NCI-H1694 treated with DMSO at 0.1 percent for 48 hours (cell line): Measurements from ENCODE around the gene DPP4.

Experiments used
- DNase-seq: peaks from one replicate; lab custom pipeline; 2025; lab: John Stamatoyannopoulos, UW

DPP4 gene

DNA sequence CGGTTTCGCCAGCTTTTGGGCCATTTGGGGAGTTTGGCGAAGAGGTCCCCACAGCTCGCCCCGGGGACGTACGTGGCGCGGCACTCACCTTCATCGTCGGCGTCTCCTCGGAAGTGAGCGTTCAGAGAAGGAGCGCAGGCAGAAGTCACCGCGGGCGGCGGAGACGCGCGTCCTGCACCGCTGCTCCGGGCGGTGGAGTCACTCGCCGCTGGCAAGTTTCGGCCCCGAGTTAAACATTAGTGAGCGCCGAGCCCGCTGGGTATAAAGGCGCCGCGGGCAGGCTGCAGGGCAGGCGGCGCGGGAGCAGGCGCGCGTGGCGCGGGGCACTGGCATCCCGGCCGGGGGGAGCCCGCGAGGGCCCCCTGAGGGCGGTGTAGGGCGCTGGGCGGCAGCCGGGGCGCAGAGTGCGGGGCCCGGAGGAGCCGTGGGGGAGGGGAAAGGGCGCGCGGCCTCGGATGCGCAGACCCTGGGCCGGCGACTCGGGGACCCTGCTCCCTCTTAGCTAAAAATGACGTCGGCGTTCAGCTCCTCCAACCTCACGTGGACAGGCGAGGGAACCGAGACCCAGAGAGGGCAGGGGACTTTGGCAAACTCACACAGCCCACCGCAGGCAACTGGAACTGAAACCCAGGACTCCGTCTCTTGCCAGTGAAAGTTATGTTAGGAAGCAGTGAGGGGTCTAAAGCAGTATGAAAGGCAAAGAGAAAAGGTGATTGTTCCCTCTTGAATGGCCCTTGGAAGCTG lies at the start of gene DPP4:
Gene DPP4 (minus strand): TSS at position 328 of the 744 bp plus-strand sequence. CDS start 234 bp downstream, at position 94.
- no peak for DNase-seq

DNA sequence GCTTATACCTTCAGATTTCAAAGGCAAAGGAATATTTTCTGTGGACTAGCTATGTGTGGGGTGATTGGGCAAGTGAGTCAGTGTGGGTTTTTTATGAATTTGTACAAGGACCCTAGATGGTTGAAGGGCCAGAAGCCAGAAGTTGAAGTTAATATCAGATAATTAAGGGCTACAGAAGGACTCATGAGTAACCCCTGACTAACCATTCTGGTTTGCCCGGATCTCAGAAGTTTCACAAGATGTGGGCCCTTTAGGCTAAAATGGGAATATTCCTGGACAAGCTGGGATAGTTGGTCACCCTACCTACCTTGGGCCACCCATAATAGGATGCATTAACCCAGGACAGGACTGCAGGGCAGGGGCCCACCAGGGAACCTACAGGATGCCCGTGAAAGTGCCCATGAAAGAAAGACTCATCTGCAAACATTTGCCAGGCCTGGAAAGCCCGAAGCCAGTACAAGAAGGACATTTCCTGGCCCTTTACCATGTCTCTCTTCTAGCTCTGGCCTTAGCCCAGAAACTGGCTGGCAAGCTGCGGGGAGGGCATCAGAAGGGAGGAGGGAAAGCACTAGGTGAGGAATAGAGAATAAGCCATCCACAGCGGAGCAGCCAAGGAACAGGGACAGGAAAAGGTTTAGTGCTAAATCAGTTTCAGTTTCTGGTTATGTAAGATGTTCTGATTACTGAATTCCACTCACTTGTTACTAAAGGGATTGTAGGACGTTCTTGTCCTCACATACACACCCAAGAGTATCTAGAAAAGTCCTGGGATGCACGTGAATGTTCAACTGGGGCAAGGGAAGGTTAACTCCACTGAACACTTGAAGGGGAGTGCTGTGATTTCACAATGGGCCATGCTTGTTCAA lies 44.4 kb upstream of the DPP4 start:
- DNase-seq, result no peak

DNA sequence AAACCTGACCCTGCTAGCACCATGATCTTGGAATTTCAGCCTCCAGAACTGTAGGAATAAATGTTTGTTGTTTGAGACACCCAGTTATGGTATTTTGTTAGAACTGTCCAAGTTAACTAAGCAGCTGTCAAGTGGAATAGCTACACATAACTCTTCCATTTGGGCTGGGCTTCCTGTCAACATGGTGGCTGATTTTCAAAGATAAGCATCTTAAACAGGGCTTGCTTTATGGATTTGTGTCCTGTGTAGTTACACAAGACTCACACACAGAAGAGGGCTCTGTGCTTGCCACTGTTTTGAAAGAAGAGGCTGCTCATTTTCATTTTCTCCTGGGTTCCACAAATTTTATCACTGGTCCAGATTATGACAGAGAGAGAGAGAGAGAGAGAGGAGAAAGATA lies 42.3 kb upstream of the DPP4 start:
- DNase-seq, result no peak

DNA sequence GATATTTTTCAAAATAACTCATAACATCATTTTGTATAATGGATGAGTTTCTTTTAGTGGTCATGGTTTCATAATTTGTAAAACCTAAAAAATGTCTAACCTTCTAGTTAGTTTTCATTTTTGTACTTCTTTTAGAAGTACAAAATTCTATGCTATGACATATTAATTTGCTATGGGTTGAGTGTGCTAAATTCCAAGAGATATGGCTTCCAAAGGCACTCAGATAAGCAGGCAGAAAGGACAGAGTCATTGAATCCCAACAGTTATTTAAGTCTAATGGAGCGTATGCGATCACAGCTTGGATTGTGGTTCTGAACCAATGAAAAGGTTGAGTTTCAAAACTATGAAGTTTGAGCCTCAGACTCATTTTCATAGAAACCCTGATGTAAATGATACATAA lies 41.1 kb upstream of the DPP4 start:
- DNase-seq, result no peak

DNA sequence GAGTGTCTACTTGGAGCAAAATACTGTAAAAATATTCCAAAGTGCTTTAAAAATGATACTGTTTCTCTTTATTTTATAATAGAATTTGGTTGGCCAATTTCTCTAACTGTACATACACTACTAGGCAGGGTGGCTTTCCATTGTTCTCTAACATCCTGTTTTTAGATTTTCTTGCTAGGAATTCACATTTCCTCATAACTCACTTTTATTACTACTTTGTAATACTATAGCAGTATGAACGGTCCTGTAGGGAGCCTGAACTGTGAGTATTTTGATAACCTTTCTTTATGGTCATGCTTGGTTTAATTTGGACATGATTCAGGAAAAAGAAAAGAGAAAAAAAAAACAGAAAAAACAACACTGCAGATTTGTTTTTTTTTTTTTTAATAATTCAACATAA lies 40.3 kb upstream of the DPP4 start:
- no peak for DNase-seq

DNA sequence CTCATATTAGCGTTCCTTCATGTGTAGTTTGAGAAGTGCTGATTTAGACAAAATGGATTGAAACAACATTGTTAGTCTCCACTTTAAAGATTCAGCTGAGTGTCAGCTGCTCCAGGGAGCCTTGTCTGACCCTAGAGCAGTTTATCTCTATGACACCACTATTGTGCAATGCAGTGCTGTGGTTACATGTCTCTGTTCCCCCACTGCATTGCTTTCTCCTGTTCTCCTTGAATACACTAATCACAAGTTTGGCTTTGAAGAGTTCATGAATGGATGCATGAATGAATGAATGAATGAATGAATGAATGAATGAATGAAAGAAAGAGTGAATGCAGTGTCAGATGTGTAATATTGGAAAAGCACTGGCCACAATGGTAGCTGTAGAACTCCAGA lies 39.8 kb upstream of the DPP4 start:
- no peak for DNase-seq

DNA sequence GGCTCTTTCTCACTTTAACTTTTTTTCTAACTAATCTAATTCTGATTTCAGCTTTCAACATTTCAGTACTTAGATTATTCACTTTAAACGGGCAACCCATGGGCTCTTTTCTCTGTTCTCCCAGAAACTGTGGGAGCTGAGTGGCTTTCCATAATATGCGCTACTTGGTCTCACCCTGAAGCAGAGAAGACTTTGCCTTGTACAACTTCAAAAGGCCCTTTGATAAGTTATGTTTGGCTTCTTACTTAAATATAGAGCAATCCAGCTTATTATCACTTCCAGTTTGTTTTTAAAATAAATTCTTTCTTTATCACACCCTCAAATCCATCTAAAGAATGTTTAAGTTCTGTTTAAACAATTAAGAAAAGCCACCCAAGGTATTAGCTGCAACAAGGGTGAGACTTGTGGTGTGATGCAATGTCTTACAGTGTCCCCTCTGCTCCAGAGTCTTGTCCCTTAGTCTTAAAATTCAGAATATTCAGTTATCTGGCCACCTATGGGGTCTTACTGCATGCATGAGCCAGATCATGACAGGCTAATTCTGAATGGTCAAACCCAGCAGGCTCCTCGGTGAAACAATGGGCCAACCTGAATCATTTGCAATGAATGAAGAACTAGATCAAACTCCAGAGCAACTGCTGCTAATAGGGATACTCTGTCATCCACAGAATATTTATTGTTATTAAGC lies 39.2 kb upstream of the DPP4 start:
- DNase-seq, result no peak

DNA sequence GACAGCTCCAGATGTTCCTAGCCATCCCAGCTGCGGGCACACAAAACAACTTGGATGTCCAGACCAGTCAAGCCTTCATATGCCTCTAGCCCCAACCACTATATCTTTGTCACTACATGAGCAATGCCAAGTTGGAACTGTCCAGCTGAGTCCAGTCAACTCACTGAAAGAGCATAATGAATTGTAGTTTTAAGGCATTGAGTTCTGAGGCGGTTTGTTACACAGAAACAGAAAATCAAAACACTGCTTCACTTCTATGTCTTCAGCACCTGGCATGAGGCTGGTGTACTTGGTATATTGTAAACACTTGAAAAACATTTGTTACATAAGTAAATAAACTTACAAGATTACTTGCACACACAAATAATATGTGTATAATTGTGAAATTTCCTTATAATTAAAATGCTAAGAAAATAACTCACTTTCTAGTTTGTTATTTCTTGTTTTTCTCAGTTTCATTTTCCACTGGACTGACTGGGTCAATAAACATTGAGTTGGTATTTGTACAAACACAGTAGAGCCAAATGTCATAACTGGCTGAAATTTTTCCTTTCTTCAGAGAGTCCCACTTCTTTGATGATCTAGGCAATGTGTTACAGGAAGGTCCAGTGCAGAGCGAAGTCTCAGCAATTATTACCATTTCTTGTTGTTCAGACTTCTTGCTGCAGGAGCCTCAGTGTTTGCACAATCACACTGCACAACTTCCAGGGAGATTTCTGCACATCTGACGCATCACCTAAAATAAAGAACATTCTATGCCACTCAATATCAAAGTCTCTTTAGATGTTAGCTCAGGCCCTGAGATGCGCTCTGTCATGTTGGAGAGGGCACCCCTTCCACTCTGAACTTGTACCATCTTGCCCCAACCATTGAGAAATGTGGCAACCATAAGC lies 38.2 kb upstream of the DPP4 start:
- no peak for DNase-seq

DNA sequence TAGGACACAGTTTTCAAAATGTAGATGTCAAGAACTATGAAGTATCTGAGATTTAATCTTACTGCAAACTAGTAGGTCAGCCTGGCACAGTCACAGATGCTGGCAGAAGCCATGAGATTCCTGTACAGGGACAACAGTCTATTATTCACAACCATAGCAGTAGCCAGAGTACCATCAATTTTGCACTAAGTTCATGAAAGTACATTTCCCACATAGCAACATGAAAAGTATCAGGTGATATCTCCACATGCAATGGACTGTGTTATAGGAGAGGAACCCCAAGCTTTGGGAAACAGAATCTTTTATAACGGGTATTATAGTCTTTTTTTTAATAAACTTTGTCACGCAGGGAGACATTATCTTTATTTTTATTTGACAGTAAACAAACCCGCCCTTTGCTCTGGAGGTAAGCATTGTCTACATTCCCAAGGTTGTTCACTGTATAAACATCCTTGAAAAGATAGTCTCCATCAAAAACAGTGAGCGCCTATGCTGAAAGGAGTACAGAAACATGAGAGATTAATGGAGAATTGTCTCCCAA lies 33.4 kb upstream of the DPP4 start:
- DNase-seq, result no peak

DNA sequence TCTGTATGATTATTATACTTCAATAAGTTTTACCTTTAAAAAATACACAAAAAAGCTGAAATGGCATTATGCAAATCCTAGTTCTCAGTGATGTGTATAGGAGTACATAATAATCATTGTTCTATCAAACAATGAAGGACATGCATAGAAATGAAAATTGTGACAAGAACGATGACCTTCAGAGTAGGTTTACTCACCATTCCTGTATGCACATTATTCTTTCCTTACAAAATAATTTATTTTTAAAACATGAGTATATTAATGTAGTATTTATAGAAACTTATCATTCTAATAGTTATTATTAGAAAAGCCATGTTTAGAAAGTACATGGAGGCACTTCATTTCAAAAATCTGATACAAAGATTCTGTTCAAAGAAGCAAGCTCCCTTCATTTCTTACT lies 32.7 kb upstream of the DPP4 start:
- no peak for DNase-seq

DNA sequence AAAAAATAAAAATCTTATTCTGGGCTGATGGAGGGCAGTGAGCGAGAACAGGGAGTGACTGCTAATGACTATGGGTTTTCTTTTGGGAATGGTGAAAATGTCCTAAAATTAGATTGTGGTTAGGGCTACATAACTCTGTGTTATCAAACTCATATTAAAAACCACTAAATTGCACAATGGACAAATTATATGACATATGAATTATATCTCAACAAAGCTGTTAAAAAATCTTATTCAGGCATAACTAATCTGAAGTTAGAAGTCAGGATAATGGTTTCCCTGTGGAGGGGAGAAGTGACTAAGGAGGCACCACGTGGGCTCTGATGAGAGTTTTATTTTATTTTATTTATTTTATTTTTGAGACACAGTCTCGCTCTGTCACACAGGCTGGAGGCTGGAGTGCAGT lies 32.1 kb upstream of the DPP4 start:
- DNase-seq, result no peak

DNA sequence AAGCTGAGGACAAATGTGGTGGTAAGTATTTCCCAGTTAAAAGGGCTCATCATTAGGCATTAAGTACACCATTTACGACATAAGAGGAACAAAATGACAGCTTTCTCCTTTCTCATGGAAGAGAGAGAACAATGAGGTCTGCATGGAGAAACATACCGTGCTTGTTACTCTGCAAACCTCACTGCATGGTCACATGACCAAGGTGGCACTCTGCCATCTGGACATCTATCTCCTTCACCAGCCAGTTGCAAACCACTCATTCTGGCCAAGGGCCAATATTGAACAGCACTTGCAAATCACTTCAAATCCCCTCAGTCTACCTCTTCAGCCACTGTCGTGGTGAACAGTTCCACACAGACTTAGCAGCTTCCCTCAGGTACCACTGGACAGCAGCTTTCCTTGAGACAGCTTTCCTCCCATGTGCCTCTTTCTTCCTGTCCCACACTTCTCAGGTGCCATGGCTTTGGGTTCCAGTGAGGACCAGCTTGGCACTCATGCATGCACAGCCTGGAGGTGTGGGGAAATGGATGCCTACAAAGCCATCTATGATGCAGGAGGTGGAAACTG lies 29.5 kb upstream of the DPP4 start:
- no peak for DNase-seq

DNA sequence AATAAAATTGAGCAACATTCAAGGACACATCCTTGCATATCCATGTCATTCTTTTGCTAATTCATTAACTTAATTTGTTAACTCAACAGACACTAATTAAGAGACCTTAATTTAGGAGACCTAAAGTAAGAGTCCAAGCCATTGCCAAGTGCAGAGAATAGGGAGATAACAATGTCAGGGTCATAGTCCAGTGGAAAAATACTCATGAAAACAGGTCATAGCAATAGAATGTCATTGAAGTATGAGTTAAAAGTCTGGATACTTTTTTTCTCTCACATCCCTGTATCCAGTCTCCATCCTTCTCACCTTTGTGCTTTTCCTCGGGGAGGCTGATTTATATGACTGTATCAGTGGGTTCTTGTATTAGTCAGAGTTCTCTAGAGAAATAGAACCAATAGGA lies 26.6 kb upstream of the DPP4 start:
- no peak for DNase-seq

DNA sequence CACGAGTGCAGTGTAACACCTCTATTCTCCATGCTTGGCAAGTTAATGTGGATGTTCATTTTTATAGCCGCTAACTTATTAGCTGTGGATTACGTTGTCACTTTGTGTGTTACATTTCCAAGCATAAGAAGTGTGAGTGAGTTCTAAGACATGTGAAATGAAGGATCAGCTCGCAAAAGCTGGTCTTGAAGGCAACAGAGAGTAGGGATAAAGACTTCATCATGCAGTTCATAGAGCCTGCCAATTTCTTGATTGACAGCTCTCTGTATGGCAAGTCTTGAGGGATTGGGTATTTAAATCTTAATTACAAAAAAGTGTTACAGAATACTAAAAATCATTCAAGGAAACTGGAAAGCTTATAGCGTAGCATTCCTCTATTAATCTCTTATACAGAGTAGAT lies 25.8 kb upstream of the DPP4 start:
- no peak for DNase-seq

DNA sequence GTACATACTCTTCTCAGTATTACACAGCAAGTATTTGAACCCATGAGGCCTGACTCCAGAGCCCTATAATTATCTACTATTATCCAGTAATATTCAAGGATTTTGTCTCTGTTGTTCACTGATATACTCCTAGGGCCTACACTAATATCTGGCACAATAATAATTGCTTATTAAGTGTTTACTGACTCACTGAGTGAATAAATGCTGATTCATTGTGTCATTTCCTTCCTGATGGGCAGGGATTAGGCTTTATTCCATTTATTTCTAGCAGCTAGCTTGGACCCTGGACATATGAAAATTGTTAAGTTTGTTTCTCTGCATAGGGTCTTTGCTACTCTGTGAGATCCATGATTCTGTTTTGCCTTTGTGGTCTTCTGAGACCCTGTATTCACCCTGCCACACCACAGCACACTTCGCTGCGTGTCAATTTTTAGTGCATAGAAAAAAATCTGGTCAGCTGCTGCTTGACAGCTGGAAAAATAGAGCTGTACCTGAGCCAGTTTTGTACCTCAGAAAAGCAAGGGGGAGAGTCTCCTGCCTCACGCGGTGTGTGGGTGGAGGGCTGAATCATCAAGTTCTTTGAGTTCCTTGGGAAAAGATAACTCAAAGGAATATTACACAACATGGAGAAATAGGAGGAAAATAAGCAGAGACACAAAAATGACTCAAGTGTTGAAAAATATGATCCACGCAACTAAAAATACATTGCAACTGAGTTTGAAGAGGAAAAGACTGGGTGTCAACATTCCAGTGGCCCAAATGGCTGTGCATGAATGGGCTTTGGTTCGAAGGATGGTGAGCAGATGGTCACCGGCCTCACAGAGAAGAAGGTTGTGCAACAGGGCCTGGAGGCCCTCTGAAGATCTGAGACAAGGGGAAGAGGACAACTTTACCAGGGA lies 18.9 kb upstream of the DPP4 start:
- DNase-seq, result no peak

DNA sequence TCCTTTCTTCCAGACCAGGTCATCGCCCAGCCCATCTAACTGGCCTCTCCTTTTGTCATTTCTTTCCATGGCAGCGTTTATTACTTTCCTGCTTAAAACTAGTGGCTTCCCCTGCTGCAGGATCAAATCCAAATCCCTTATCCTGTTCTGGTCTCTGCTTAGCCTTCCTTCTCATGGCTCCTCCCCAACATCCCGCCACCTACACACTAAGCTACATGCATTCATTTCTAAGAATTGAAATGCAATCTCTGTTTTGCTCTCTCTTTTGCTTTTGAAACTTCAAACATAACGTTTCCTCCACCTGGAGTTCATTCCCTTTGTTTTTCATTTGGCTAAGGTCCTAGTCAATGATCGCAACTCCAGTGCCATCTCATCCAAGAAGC lies 18.0 kb upstream of the DPP4 start:
- DNase-seq, result no peak

DNA sequence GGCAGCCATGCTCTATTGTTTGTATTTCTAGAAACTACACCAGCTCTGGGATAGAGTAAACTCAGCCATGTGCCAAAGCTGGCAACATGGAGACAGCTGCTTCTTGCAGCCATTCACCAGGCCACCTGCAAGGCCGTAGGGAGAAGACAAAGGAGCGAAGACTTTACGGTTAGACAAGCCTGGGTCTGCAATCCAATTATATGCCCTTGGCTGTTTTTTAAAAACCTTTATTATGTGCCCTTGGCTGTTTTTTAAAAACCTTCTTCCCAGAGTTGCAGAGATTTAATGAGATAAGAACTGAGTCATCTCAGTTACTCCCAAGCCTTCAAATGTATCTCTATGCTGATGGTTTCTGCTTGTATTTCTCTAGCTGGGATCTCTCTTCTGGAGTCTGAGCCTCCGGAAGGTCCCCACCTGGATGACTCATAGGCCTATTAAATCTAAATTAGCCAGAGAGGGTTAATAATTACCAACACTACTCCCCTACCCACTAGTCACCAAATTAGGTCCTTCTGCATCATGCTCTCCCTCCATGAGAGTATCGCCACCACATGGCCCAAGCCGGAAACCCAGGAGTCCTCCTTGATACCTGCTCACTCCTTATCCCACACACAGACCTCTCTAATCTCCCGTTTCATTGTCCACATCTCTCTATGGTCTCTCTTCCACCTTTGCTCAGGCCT lies 17.5 kb upstream of the DPP4 start:
- DNase-seq, result no peak

DNA sequence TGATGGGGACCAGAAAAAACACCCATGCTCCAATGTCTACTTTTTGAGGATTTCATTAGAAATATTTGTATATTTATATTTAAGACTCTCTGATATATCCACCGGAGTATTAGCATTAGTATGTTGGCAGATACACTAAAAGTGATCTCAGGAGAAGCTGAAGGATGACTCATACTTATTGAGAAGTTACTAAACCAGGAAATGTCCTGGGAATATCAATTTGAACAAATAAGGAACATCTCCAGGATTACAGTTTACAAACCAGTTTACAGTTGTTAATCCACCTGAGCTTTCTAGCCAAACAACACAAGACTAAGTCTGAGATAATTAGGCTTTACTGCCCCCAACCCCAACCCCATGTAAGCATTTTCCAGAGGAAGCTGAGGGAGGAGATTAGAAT lies 16.1 kb upstream of the DPP4 start:
- no peak for DNase-seq

DNA sequence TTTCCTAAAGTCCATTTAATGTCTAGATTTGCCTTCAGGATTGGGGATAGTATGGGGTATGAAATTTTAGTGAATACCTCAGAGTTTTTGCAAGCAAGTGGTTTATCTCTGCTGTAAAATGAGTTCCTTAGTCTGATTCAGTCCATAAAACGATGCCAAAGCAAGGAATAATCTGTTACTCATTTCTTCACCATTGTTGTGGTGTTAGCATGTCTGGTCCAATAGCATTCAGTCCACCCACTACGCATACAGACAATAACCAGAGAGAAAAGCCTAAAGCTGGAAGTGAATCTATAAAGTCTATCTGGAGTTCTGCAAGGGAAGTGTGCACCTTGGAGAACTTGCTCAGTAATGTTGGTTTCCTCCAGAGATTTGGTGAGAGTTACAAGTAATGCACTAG lies 12.9 kb upstream of the DPP4 start:
- DNase-seq, result no peak
